Retinal pigment epithelial cell (primary cell): Measurements from ENCODE around the gene PRKCZ.

Experiments used
- DNase-seq: peaks from one replicate; pipeline ENCODE4 v3.0.0-alpha.2; 2010; ENCODE audit warnings: low read depth
- H3K4me3 ChIP-seq: 2 replicates; pipeline ENCODE4 v1.5.1; 2011; ENCODE audit warnings: mild to moderate bottlenecking, low read length, control low read depth, moderate library complexity
- CTCF ChIP-seq: conservative IDR thresholded peaks from 2 replicates; pipeline ENCODE4 v1.5.1; 2011; ENCODE audit warnings: low read depth, low read length, control low read depth, inconsistent platforms

PRKCZ gene

GRCh38 chr1:2049718-2050431 lies at the start of gene PRKCZ:
Gene PRKCZ (plus strand): TSS chr1:2050411. CDS start chr1:2050631, 220 bp downstream.
- peak; percentile 70 for DNase-seq
- no peak for TF ChIP-seq CTCF
- H3K4me3 ChIP-seq: peak within 1 kb of the TSS; percentile 72

GRCh38 chr1:2000432-2000831 lies 49.8 kb upstream of the PRKCZ start:
- TF ChIP-seq CTCF: no peak
- no peak for DNase-seq
- H3K4me3 ChIP-seq: no peak overlapping the region

GRCh38 chr1:2000850-2001249 lies 49.4 kb upstream of the PRKCZ start:
- no peak for DNase-seq
- TF ChIP-seq CTCF: no peak
- H3K4me3 ChIP-seq: no peak overlapping the region

- no peak for TF ChIP-seq CTCF
- H3K4me3 ChIP-seq: no peak overlapping the region
- DNase-seq: no peak
Observed at GRCh38 chr1:2001773-2002411, 48.3 kb upstream of the PRKCZ start.

GRCh38 chr1:2003541-2004131 lies 46.6 kb upstream of the PRKCZ start, which contains the start of gene CFAP74:
Gene CFAP74 (minus strand): TSS chr1:2003786. CDS start chr1:1990956, 12,830 bp downstream.
- peak within 1 kb of the TSS; percentile 40 for H3K4me3 ChIP-seq
- TF ChIP-seq CTCF: no peak
- DNase-seq: no peak

GRCh38 chr1:2004856-2005255 lies 45.4 kb upstream of the PRKCZ start:
- TF ChIP-seq CTCF: no peak
- no peak overlapping the region for H3K4me3 ChIP-seq
- DNase-seq: no peak
